ENCODE data around the gene PALMD.
A peak's percentile ranks its signal among the peaks of the same experiment; 100 is the strongest.

The PALMD gene

DNA sequence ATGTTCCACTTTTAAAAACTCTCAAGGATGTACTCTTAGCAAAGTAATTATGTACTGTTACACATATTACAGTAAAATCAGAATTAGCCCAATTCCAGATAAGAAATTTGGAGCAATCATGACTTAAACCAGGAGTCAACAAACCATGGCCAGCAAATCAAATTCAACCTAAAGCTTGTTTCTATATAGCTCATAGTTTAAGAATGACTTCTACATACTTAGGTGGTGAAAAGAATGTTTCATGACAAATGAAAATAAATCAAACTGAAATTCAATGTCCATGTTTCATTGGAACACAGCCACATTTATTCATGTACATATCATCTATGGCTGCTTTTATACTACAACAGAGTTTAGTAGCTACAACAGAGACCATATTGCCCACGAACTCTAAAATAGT, 85.5 kb downstream of the PALMD start:
- Histone ChIP-seq H3K4me3 (ENCODE audit: low read depth, low read length) (no peak overlapping the region), H3K27me3 (ENCODE audit: insufficient read depth, low read depth, severe bottlenecking) (no peaks in the 10 kb centered on the region), H3K27ac (no peak overlapping the region), H3K9me3 (ENCODE audit: severe bottlenecking) (no peaks in the 10 kb centered on the region), H3K36me3 (no peaks in the 10 kb centered on the region)
- TF ChIP-seq, protein P1, sequence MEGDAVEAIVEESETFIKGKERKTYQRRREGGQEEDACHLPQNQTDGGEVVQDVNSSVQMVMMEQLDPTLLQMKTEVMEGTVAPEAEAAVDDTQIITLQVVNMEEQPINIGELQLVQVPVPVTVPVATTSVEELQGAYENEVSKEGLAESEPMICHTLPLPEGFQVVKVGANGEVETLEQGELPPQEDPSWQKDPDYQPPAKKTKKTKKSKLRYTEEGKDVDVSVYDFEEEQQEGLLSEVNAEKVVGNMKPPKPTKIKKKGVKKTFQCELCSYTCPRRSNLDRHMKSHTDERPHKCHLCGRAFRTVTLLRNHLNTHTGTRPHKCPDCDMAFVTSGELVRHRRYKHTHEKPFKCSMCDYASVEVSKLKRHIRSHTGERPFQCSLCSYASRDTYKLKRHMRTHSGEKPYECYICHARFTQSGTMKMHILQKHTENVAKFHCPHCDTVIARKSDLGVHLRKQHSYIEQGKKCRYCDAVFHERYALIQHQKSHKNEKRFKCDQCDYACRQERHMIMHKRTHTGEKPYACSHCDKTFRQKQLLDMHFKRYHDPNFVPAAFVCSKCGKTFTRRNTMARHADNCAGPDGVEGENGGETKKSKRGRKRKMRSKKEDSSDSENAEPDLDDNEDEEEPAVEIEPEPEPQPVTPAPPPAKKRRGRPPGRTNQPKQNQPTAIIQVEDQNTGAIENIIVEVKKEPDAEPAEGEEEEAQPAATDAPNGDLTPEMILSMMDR (IDR thresholded peaks at IDR 0.05; ENCODE audit: low read depth, low read length), result no peak
- no peak for DNase-seq

DNA sequence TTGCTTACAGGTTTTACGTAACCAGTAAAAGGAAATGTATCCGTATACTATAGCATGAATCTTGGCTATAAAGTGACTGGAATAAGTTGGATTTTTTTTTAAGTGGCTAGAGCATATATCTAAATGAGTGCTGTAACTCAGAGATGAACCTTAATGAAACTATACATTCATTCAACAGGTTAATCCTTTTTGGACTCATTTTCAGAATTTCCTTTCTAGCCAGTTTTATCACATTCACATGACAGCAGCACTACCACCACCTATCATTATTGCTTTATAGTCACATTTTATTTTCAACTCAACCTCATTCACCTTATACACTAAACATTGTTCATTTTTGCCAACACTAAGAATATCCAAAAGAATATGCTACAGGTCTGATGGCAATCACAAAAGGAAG, 89.9 kb downstream of the PALMD start:
- H3K36me3 ChIP-seq, result no peaks in the 10 kb centered on the region
- H3K4me3 ChIP-seq (ENCODE audit: low read depth, low read length), result no peak overlapping the region
- no peaks in the 10 kb centered on the region for H3K9me3 ChIP-seq (ENCODE audit: severe bottlenecking)
- no peak for DNase-seq
- no peaks in the 10 kb centered on the region for H3K27me3 ChIP-seq (ENCODE audit: insufficient read depth, low read depth, severe bottlenecking)
- H3K27ac ChIP-seq, result no peak overlapping the region
- TF ChIP-seq, protein P1 (IDR thresholded peaks at IDR 0.05; ENCODE audit: low read depth, low read length), result no peak

DNA sequence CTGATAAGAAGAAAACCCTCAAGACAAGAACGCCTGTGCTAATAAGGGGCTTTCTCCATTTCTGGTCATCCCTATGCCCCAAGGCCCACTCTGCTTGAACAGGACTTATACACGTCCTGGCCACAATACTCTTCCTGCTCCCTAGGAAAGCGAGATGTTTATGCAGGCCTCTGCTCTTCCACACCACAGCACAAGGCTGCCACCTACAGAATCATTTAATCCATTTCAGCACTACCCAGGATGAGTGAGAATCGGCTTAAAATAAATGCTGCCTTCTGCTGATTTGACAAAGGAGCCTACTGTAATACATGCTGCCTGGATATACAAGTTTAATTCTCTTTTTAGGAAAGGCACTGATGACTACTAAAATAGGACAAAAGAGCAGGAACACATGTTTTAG, 91.1 kb downstream of the PALMD start:
- peak; percentile 72 for DNase-seq
- H3K9me3 ChIP-seq (ENCODE audit: severe bottlenecking), result no peaks in the 10 kb centered on the region
- TF ChIP-seq, protein P1 (IDR thresholded peaks at IDR 0.05; ENCODE audit: low read depth, low read length), result peak; percentile 68
- H3K27ac ChIP-seq, result no peak overlapping the region; the same call in 1 of the 2 replicates
- H3K27me3 ChIP-seq (ENCODE audit: insufficient read depth, low read depth, severe bottlenecking), result no peaks in the 10 kb centered on the region
- no peak overlapping the region for H3K4me3 ChIP-seq (ENCODE audit: low read depth, low read length)
- no peaks in the 10 kb centered on the region for H3K36me3 ChIP-seq

DNA sequence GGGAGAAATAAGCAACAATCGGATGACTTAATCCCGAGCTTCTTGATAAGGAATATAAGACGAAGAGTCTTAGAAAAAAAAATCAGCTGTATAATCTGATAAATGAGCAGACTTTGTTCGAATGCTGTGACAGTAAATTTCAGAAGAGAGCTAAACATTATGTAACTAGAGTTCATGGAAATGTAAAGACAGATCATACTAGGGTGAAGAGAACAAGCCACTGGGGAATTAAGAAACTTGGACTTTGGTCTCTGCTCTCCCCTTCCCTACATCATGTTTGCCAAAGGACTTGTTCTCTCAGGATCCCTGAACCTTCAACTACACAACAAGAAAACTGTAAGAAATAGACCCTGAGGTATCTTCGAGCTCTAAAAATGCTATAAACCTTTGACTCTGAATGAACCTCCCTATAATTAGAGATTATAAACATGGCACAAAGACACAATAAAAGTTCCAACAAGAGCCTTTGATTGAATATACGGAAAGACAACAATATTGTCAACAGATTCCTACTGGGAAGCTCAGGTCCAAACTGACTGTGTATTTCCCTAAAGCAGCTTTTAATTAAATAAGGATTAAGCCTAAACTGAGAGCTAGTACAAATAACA, 93.0 kb downstream of the PALMD start:
- Histone ChIP-seq H3K27ac (no peak overlapping the region), H3K4me3 (ENCODE audit: low read depth, low read length) (no peak overlapping the region), H3K36me3 (no peaks in the 10 kb centered on the region), H3K27me3 (ENCODE audit: insufficient read depth, low read depth, severe bottlenecking) (no peaks in the 10 kb centered on the region), H3K9me3 (ENCODE audit: severe bottlenecking) (no peaks in the 10 kb centered on the region)
- DNase-seq, result no peak
- TF ChIP-seq, protein P1 (IDR thresholded peaks at IDR 0.05; ENCODE audit: low read depth, low read length), result no peak

DNA sequence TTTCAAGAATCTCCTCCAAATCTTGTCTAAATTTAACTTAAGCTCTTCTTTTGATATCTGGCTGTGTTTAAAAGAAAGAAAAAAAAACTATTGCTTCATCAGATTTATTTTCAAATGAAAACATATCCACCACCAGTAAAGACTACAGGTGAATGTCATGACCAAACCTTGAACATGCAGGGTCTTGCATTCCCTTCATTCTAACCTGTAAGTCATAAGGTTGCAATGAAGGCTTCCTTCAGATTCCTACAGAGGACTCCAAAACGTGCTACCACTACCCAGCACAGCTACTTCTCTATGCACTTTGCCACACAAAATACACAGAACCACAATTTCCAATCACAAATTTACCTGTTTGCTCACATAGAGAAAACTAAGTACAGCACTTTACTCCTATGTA, 94.2 kb downstream of the PALMD start:
- peaks cover 2% of the 10 kb centered on the region for H3K9me3 ChIP-seq (ENCODE audit: severe bottlenecking)
- no peak for DNase-seq
- TF ChIP-seq, protein P1 (IDR thresholded peaks at IDR 0.05; ENCODE audit: low read depth, low read length), result no peak
- no peaks in the 10 kb centered on the region for H3K27me3 ChIP-seq (ENCODE audit: insufficient read depth, low read depth, severe bottlenecking)
- no peaks in the 10 kb centered on the region for H3K36me3 ChIP-seq
- no peak overlapping the region for H3K27ac ChIP-seq
- no peak overlapping the region for H3K4me3 ChIP-seq (ENCODE audit: low read depth, low read length)
